GM23338 (cell line): ENCODE data around the gene RGS7. TPM values are rescaled to one million over a fixed set of nuclear protein-coding genes. Genes with fewer than 3 reads are reported as not detected.

Experiments used
- ATAC-seq: fragments of 200-7000 bp; cut with Tn5 transposase; 3 replicates; pipeline ENCODE4 v1.9.1; 2020
- DNase-seq: peaks from one replicate; pipeline ENCODE4 v3.0.0-alpha.2; 2015; ENCODE audit warnings: low spot score
- H2AFZ ChIP-seq: fragments of 200-600 bp; sonication (generic); 2 replicates; pipeline ENCODE4 v1.8.0; 2016; ENCODE audit warnings: antibody characterized with exemption, mild to moderate bottlenecking, moderate library complexity
- H3F3A ChIP-seq: fragments of 200-600 bp; sonication (generic); replicated peaks from 2 replicates; pipeline ENCODE4 v1.8.0; 2017; ENCODE audit warnings: antibody characterized with exemption, mixed run types, low read depth
- H3K27ac ChIP-seq: fragments of 200-600 bp; sonication (generic); 2 replicates; pipeline ENCODE4 v1.6.1; 2016; ENCODE audit warnings: low read depth
- H3K27me3 ChIP-seq: fragments of 200-600 bp; sonication (generic); 2 replicates; pipeline ENCODE4 v1.8.0; 2016; ENCODE audit warnings: mild to moderate bottlenecking, mixed run types, moderate library complexity; ENCODE audit not compliant: insufficient read depth
- H3K36me3 ChIP-seq: fragments of 200-600 bp; sonication (generic); 2 replicates; pipeline ENCODE4 v1.8.0; 2016; ENCODE audit warnings: mild to moderate bottlenecking; ENCODE audit not compliant: insufficient read depth
- H3K4me1 ChIP-seq: fragments of 200-600 bp; sonication (generic); 2 replicates; pipeline ENCODE4 v1.8.0; 2016; ENCODE audit warnings: mild to moderate bottlenecking, moderate library complexity; ENCODE audit not compliant: insufficient read depth
- H3K4me2 ChIP-seq: fragments of 200-600 bp; sonication (generic); 2 replicates; pipeline ENCODE4 v1.7.1; 2017; ENCODE audit warnings: mixed run types
- H3K4me3 ChIP-seq: fragments of 200-600 bp; sonication (generic); 2 replicates; pipeline ENCODE4 v1.6.1; 2016; ENCODE audit warnings: mixed run types
- H3K79me2 ChIP-seq: fragments of 200-600 bp; sonication (generic); replicated peaks from 2 replicates; pipeline ENCODE4 v1.8.0; 2017; ENCODE audit warnings: mild to moderate bottlenecking; ENCODE audit not compliant: insufficient read depth
- H3K9me2 ChIP-seq: fragments of 200-600 bp; sonication (generic); 2 replicates; pipeline ENCODE4 v1.8.0; 2017; ENCODE audit not compliant: insufficient read depth
- H4K20me1 ChIP-seq: fragments of 200-600 bp; sonication (generic); replicated peaks from 2 replicates; pipeline ENCODE4 v1.8.0; 2017; ENCODE audit warnings: mild to moderate bottlenecking; ENCODE audit not compliant: insufficient read depth
- H3K27ac Mint-ChIP-seq: 2 replicates; pipeline ENCODE4 v1.8.0; 2020; ENCODE audit warnings: inconsistent platforms, mild to moderate bottlenecking, moderate library complexity, mixed read lengths
- H3K27me3 Mint-ChIP-seq: 3 replicates; pipeline ENCODE4 v1.8.0; 2022; ENCODE audit warnings: low read depth, mild to moderate bottlenecking, moderate library complexity, mixed read lengths, inconsistent platforms; ENCODE audit not compliant: insufficient read depth, poor library complexity
- H3K36me3 Mint-ChIP-seq: 3 replicates; pipeline ENCODE4 v1.8.0; 2021; ENCODE audit warnings: low read depth, mild to moderate bottlenecking, inconsistent platforms, moderate library complexity, mixed read lengths
- H3K4me1 Mint-ChIP-seq: 3 replicates; pipeline ENCODE4 v1.8.0; 2020; ENCODE audit warnings: mild to moderate bottlenecking, inconsistent platforms, mixed read lengths
- H3K4me3 Mint-ChIP-seq: 3 replicates; pipeline ENCODE4 v1.8.0; 2021; ENCODE audit warnings: moderate library complexity, mild to moderate bottlenecking, inconsistent platforms, mixed read lengths
- H3K9me3 Mint-ChIP-seq: 3 replicates; pipeline ENCODE4 v1.8.0; 2020; ENCODE audit warnings: moderate library complexity, mild to moderate bottlenecking, inconsistent platforms, mixed read lengths
- CREB1 ChIP-seq: fragments of 250-450 bp; sonication (Bioruptor Pico); IDR thresholded peaks from 2 replicates; pipeline ENCODE4 v1.5.0; 2020; ENCODE audit warnings: low read depth, mild to moderate bottlenecking, moderate library complexity
- ETS1 ChIP-seq: IDR thresholded peaks from 2 replicates; pipeline ENCODE4 v1.6.1; 2016; ENCODE audit warnings: antibody characterized with exemption
- EZH2 ChIP-seq: fragments of 200-600 bp; sonication (generic); IDR thresholded peaks from one replicate; pipeline ENCODE4 v1.8.0; 2017; ENCODE audit warnings: antibody characterized with exemption, mild to moderate bottlenecking, low read depth; ENCODE audit not compliant: unreplicated experiment
- EZH2phosphoT487 ChIP-seq: fragments of 200-600 bp; sonication (generic); IDR thresholded peaks from one replicate; pipeline ENCODE4 v1.8.1; 2018; ENCODE audit warnings: antibody characterized with exemption; ENCODE audit not compliant: unreplicated experiment
- JUNB ChIP-seq: IDR thresholded peaks from one replicate; pipeline ENCODE4 v1.6.1; 2016; ENCODE audit warnings: antibody characterized with exemption; ENCODE audit not compliant: unreplicated experiment
- NANOG ChIP-seq: IDR thresholded peaks from 2 replicates; pipeline ENCODE4 v1.6.1; 2016; ENCODE audit warnings: antibody characterized with exemption, borderline replicate concordance
- POLR2AphosphoS5 ChIP-seq: IDR thresholded peaks from 2 replicates; pipeline ENCODE4 v1.6.1; 2016; ENCODE audit warnings: antibody characterized with exemption, low read depth
- REST ChIP-seq: IDR thresholded peaks from one replicate; pipeline ENCODE4 v1.6.1; 2018; ENCODE audit warnings: antibody characterized with exemption; ENCODE audit not compliant: unreplicated experiment
- STAT1 ChIP-seq: IDR thresholded peaks from one replicate; pipeline ENCODE4 v1.6.1; 2016; ENCODE audit warnings: antibody characterized with exemption; ENCODE audit not compliant: unreplicated experiment
- ZNF114 ChIP-seq: fragments of 250-450 bp; sonication (Bioruptor Pico); IDR thresholded peaks from 2 replicates; pipeline ENCODE4 v1.5.0; 2020; ENCODE audit warnings: mild to moderate bottlenecking, moderate library complexity
- ZNF331 ChIP-seq: fragments of 250-450 bp; sonication (Bioruptor Pico); IDR thresholded peaks from 2 replicates; pipeline ENCODE4 v1.5.0; 2020; ENCODE audit warnings: low read depth, mild to moderate bottlenecking, moderate library complexity
- ZNF462 ChIP-seq: fragments of 250-450 bp; sonication (Bioruptor Pico); IDR thresholded peaks from 2 replicates; pipeline ENCODE4 v1.5.0; 2020; ENCODE audit warnings: mild to moderate bottlenecking, moderate library complexity
- polyA plus RNA-seq: library from polyadenylated mRNA; unstranded; fragments of >200 nt; fragmentation: Nextera tagmentation; extraction: Ambion mirVana; gene quantifications from 2 replicates; pipeline ENCODE4 v1.2.1, GENCODE V29; 2016
- total RNA-seq: library from RNA; depleted of rRNA; stranded (reverse); fragments of >200 nt; shearing (Covaris generic); gene quantifications from 2 replicates; pipeline ENCODE4 v1.2.3, GENCODE V29; 2014
- TF ChIP-seq, protein P1 (sequence below), 2 experiments: fragments of 200-600 bp in 1 of 2; sonication (generic) in 1 of 2; conservative IDR thresholded peaks; 2 replicates each; pipeline versions ENCODE4 v1.5.1 to v1.6.1; 2016 to 2017; ENCODE audit warnings: antibody characterized with exemption in 2 of 2, low read depth in 2 of 2, mild to moderate bottlenecking in 2 of 2, moderate library complexity in 1 of 2

The RGS7 gene
- total and polyA plus RNA-seq, 2 experiments from 2014 or later, result 2.0 to 2.2 TPM

GRCh38 chr1:241129207-241129960 is 227.6 kb downstream of the RGS7 start:
- TF ChIP-seq JUNB, result no peak
- no peak for TF ChIP-seq ZNF331 (CRISPR knock-in tag)
- TF ChIP-seq EZH2, result no peak
- no peak for TF ChIP-seq CREB1 (CRISPR knock-in tag)
- no peak for TF ChIP-seq EZH2phosphoT487
- TF ChIP-seq ZNF462 (CRISPR knock-in tag), result no peak
- TF ChIP-seq REST, result no peak
- TF ChIP-seq STAT1, result no peak
- TF ChIP-seq ZNF114 (CRISPR knock-in tag), result no peak
- no peak for TF ChIP-seq ETS1
- TF ChIP-seq, protein P1, sequence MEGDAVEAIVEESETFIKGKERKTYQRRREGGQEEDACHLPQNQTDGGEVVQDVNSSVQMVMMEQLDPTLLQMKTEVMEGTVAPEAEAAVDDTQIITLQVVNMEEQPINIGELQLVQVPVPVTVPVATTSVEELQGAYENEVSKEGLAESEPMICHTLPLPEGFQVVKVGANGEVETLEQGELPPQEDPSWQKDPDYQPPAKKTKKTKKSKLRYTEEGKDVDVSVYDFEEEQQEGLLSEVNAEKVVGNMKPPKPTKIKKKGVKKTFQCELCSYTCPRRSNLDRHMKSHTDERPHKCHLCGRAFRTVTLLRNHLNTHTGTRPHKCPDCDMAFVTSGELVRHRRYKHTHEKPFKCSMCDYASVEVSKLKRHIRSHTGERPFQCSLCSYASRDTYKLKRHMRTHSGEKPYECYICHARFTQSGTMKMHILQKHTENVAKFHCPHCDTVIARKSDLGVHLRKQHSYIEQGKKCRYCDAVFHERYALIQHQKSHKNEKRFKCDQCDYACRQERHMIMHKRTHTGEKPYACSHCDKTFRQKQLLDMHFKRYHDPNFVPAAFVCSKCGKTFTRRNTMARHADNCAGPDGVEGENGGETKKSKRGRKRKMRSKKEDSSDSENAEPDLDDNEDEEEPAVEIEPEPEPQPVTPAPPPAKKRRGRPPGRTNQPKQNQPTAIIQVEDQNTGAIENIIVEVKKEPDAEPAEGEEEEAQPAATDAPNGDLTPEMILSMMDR (conservative IDR thresholded peaks at IDR 0.05; ENCODE audit: low read depth in 2 of 2), result no peak
- no peak for TF ChIP-seq NANOG
- TF ChIP-seq POLR2AphosphoS5, result no peak
- ATAC-seq, result no peak

More at GRCh38 chr1:241129207-241129960, 227.6 kb downstream of the RGS7 start:
- Histone ChIP-seq H3K4me1 (peaks cover 9% of the 10 kb centered on the region), H3K4me3 (no peak overlapping the region), H2AFZ (no peak overlapping the region; the same call in 1 of the 2 replicates), H3K27me3 (no peaks in the 10 kb centered on the region), H3K79me2 (no peaks in the 10 kb centered on the region), H3K9me2 (no peaks in the 10 kb centered on the region), H3K4me2 (no peak overlapping the region), H3F3A (no peaks in the 10 kb centered on the region), H3K27ac (peak overlapping the region; percentile 26; the same call in 1 of the 2 replicates), H3K36me3 (no peaks in the 10 kb centered on the region), H4K20me1 (no peaks in the 10 kb centered on the region)
- H3K27me3 Mint-ChIP-seq, result no peaks in the 10 kb centered on the region
- DNase-seq, result no peak
- peaks cover 15% of the 10 kb centered on the region for H3K4me1 Mint-ChIP-seq
- no peak overlapping the region for H3K4me3 Mint-ChIP-seq
- no peak overlapping the region for H3K27ac Mint-ChIP-seq
- no peaks in the 10 kb centered on the region; the same call in 2 of the 3 replicates for H3K9me3 Mint-ChIP-seq
- H3K36me3 Mint-ChIP-seq, result no peaks in the 10 kb centered on the region
